ENCODE results near the gene MICAL3. TPM values are rescaled to one million over a fixed set of nuclear protein-coding genes. Genes with fewer than 3 reads are reported as not detected.
A peak's percentile ranks its signal among the peaks of the same experiment; 100 is the strongest.

Gene MICAL3
- polyA plus RNA-seq, 2 of the 4 experiments (the other 2 are of a cell fraction): 20.5 to 30.1 TPM

- 62% methylated on average over 20 of the region's 37 CpGs for WGBS (ENCODE audit: missing lambda C conversion rate)
- H3K4me3 ChIP-seq: no peak overlapping the region
- H3K4me1 ChIP-seq: peaks cover 25% of the 10 kb centered on the region
- ATAC-seq (peak; percentile 45 to 73; a peak in 4 of 6 replicates), DNase-seq (ENCODE audit: low read depth in 1 of 2, low spot score in 1 of 2) (peak; percentile 31 to 67), FAIRE-seq (no peak)
- no peak overlapping the region for H3K4me2 ChIP-seq
- CTCF ChIA-PET: interaction anchor here (1.1 to 6.7 kb wide), 19 partner anchors 8 to 614 kb away, joined by 3 to 80 read pairs (median 4); partner anchors contain the start of gene SLC25A18
- TF ChIP-seq MAX (IDR thresholded peaks at IDR 0.05) (peak; percentile 26; the same call in 1 of the 2 replicates), RNF2 (IDR thresholded peaks at IDR 0.05; ENCODE audit: borderline replicate concordance, low read depth) (no peak), ESRRA (IDR thresholded peaks at IDR 0.05; ENCODE audit: borderline replicate concordance, low read length) (no peak), SMC3 (IDR thresholded peaks at IDR 0.05) (peak; percentile 62), HOXB13 (CRISPR knock-in tag; IDR thresholded peaks at IDR 0.05; ENCODE audit: low read depth) (no peak), HDAC2 (IDR thresholded peaks at IDR 0.05) (no peak), HMGXB4 (CRISPR knock-in tag; IDR thresholded peaks at IDR 0.05; ENCODE audit: borderline replicate concordance) (no peak), RAD21 (conservative IDR thresholded peaks at IDR 0.05 in 1 of 2, IDR thresholded peaks at IDR 0.05 in 1 of 2) (peak; percentile 38 to 46; a peak in 3 of 5 replicates), CTCF (IDR thresholded peaks at IDR 0.05) (peak; percentile 46)
- POLR2A ChIA-PET: interaction anchor here (0.6 kb wide), 1 partner anchor 29 kb away, joined by 3 read pairs; no protein-coding TSS in a partner anchor
- peak overlapping the region; percentile 45; a peak in 2 of 6 replicates for H3K27ac ChIP-seq
- H3K9me3 ChIP-seq: no peaks in the 10 kb centered on the region
These were observed 238.9 kb downstream of the MICAL3 start for GRCh38 chr22:17785185-17786184.

GRCh38 chr22:17784776-17785175 lies 239.6 kb downstream of the MICAL3 start:
- POLR2A ChIA-PET: no interaction called here

More at GRCh38 chr22:17784776-17785175, 239.6 kb downstream of the MICAL3 start:
- no peak for DNase-seq (ENCODE audit: low read depth in 1 of 2, low spot score in 1 of 2)
- FAIRE-seq: no peak
- Histone ChIP-seq H3K4me1 (peaks cover 25% of the 10 kb centered on the region), H3K4me3 (no peak overlapping the region), H3K9me3 (no peaks in the 10 kb centered on the region), H3K27ac (0 out of 6 replicates have a peak overlapping the region, but pooled peaks of 1 of the 2 experiments have one; percentile 45), H3K4me2 (no peak overlapping the region)
- no peak for ATAC-seq
- TF ChIP-seq CHD2 (IDR thresholded peaks at IDR 0.05; ENCODE audit: low read length, partially characterized antibody) (no peak), CBX2 (IDR thresholded peaks at IDR 0.05; ENCODE audit: borderline replicate concordance, low read depth) (no peak), KDM1A (IDR thresholded peaks at IDR 0.05; ENCODE audit: low read depth) (no peak), CBX8 (IDR thresholded peaks at IDR 0.05) (no peak), HOXB5 (CRISPR knock-in tag; IDR thresholded peaks at IDR 0.05) (no peak), MAZ (IDR thresholded peaks at IDR 0.05; ENCODE audit: borderline replicate concordance, low read depth, low read length) (no peak), ZFP36 (IDR thresholded peaks at IDR 0.05; ENCODE audit: borderline replicate concordance, partially characterized antibody) (no peak), NFE2L2 (conservative IDR thresholded peaks at IDR 0.05; ENCODE audit: low read length) (no peak), ELK1 (IDR thresholded peaks at IDR 0.05; ENCODE audit: low read depth, low read length) (no peak), RNF2 (IDR thresholded peaks at IDR 0.05; ENCODE audit: borderline replicate concordance, low read depth) (no peak), POLR2AphosphoS2 (conservative IDR thresholded peaks at IDR 0.05; ENCODE audit: low read length) (no peak)
- CTCF ChIA-PET: interaction anchor here (1.1 to 6.7 kb wide), 15 partner anchors 10 to 613 kb away, joined by 3 to 80 read pairs (median 5); partner anchors contain the start of gene SLC25A18
- WGBS (ENCODE audit: missing lambda C conversion rate): 82% methylated on average over 7 of the region's 11 CpGs
